ENCODE measurements around the gene PFN1.

The PFN1 gene

GRCh38 chr17:4899341-4900230 is 48.7 kb downstream of the PFN1 start, which contains the start of gene C17orf107:
Gene C17orf107 (plus strand): TSS chr17:4899536. CDS start chr17:4899763, 227 bp downstream.
- peak within 1 kb of the TSS in 2 of 3 experiments; percentile 20 to 73 for H3K27ac Mint-ChIP-seq

GRCh38 chr17:4898927-4899326 is 49.4 kb downstream of the PFN1 start:
- peaks cover 15% of the 10 kb centered on the region for H3K4me1 Mint-ChIP-seq
- H3K9me3 Mint-ChIP-seq, result no peaks in the 10 kb centered on the region
- H3K27me3 Mint-ChIP-seq (ENCODE audit: low read depth), result no peaks in the 10 kb centered on the region
- H3K4me3 Mint-ChIP-seq, result peak overlapping the region in 1 of 3 experiments; percentile 58
- H3K36me3 Mint-ChIP-seq (ENCODE audit: low read depth), result peaks cover 19% of the 10 kb centered on the region
- TF ChIP-seq CTCF (IDR thresholded peaks at IDR 0.05; ENCODE audit: unreplicated experiment in 3 of 3), result no peak
- H3K27ac Mint-ChIP-seq, result no peak overlapping the region

More at GRCh38 chr17:4899341-4900230, 48.7 kb downstream of the PFN1 start, which contains the start of gene C17orf107:
- no peak for TF ChIP-seq CTCF (IDR thresholded peaks at IDR 0.05; ENCODE audit: unreplicated experiment in 3 of 3)
- Mint-ChIP-seq H3K4me1 (peaks cover 15% of the 10 kb centered on the region), H3K4me3 (peak within 1 kb of the TSS; percentile 70 to 73 (median 70)), H3K36me3 (ENCODE audit: low read depth) (peaks cover 19% of the 10 kb centered on the region), H3K27me3 (ENCODE audit: low read depth) (no peaks in the 10 kb centered on the region), H3K9me3 (no peaks in the 10 kb centered on the region)

GRCh38 chr17:4898351-4898750 is 50.0 kb downstream of the PFN1 start:
- Mint-ChIP-seq H3K27ac (peak overlapping the region in 1 of 3 experiments; percentile 20), H3K9me3 (no peaks in the 10 kb centered on the region), H3K4me1 (peaks cover 12% of the 10 kb centered on the region), H3K27me3 (ENCODE audit: low read depth) (no peaks in the 10 kb centered on the region), H3K36me3 (ENCODE audit: low read depth) (peaks cover 19% of the 10 kb centered on the region), H3K4me3 (peak overlapping the region; percentile 38 to 64 (median 58))
- TF ChIP-seq CTCF (IDR thresholded peaks at IDR 0.05; ENCODE audit: unreplicated experiment in 3 of 3), result no peak

GRCh38 chr17:4897785-4898184 is 50.5 kb downstream of the PFN1 start:
- Mint-ChIP-seq H3K27me3 (ENCODE audit: low read depth) (no peaks in the 10 kb centered on the region), H3K27ac (no peak overlapping the region), H3K4me1 (peaks cover 7% of the 10 kb centered on the region), H3K9me3 (no peaks in the 10 kb centered on the region), H3K36me3 (ENCODE audit: low read depth) (peaks cover 19% of the 10 kb centered on the region), H3K4me3 (no peak overlapping the region)
- TF ChIP-seq CTCF (IDR thresholded peaks at IDR 0.05; ENCODE audit: unreplicated experiment in 3 of 3), result no peak

GRCh38 chr17:4897198-4897687 is 51.1 kb downstream of the PFN1 start:
- no peaks in the 10 kb centered on the region for H3K27me3 Mint-ChIP-seq (ENCODE audit: low read depth)

More at GRCh38 chr17:4897198-4897687, 51.1 kb downstream of the PFN1 start:
- no peaks in the 10 kb centered on the region for H3K9me3 Mint-ChIP-seq
- no peak overlapping the region for H3K4me3 Mint-ChIP-seq
- H3K36me3 Mint-ChIP-seq (ENCODE audit: low read depth), result peaks cover 22% of the 10 kb centered on the region
- no peak overlapping the region for H3K27ac Mint-ChIP-seq
- TF ChIP-seq CTCF (IDR thresholded peaks at IDR 0.05; ENCODE audit: unreplicated experiment in 3 of 3), result no peak
- H3K4me1 Mint-ChIP-seq, result peaks cover 1% of the 10 kb centered on the region

Data from nephron (organoid).